Measurements from ENCODE around the gene PTGS1.

DNA sequence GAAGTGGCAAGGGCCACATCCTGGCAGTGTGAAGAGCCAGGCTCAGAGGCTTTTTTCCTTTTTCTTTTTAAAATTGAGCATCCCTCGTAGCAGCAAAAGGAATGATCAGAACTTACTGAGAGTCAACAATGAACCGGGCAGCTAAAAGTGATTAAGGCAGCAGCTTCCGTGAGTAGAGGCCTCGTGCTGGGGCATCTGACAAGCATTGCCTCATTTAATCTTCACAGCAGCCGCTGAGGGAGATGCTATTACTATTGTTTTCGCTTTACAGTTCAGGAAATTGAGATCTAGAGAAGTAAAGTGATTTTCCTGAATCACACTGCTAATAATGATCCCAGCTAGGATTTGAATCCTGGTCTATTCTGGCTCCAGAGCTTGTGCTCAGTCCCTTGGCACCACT lies 30.7 kb upstream of the PTGS1 start:
- TF ChIP-seq CTCF (IDR thresholded peaks at IDR 0.05) (no peak), ZFX (IDR thresholded peaks at IDR 0.05; ENCODE audit: borderline replicate concordance) (no peak)

All from 22Rv1 (cell line).